Measurements from ENCODE around the gene RELN. TPM values are rescaled to one million over a fixed set of nuclear protein-coding genes. Genes with fewer than 3 reads are reported as not detected.

The RELN gene
- total RNA-seq, 1 donor from 2014 or later: 7.4 TPM

DNA sequence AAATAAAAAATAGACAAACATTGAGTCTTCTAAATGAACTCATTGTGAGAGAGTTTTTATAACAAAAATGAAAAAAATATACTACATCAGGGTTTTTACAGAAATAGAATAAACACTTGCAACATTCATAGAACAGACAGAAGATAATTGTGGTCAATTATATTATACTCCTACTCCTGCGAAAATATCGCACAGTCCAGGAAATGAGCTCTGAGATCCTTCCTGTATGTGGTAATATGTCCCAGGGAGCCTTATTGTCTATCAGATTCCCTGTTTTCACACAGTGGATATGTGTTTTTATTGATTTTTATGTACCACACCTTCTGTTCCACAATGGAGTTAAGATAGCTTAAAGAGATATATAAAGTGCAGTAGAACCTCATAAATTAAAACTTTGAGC lies 27.5 kb upstream of the RELN start:
- no peak overlapping the region for H3K27ac ChIP-seq
- H3K36me3 ChIP-seq: no peaks in the 10 kb centered on the region
- no peak overlapping the region for H3K4me3 ChIP-seq
- H3K4me1 ChIP-seq: no peaks in the 10 kb centered on the region
- intact Hi-C loops (cut with DNase I): no loop called here
- H3K9me3 ChIP-seq: no peaks in the 10 kb centered on the region
- no peak for TF ChIP-seq POLR2AphosphoS5 (IDR thresholded peaks at IDR 0.05; ENCODE audit: insufficient read depth in 1 of 2, low read depth in 1 of 2)
- TF ChIP-seq, protein P1, sequence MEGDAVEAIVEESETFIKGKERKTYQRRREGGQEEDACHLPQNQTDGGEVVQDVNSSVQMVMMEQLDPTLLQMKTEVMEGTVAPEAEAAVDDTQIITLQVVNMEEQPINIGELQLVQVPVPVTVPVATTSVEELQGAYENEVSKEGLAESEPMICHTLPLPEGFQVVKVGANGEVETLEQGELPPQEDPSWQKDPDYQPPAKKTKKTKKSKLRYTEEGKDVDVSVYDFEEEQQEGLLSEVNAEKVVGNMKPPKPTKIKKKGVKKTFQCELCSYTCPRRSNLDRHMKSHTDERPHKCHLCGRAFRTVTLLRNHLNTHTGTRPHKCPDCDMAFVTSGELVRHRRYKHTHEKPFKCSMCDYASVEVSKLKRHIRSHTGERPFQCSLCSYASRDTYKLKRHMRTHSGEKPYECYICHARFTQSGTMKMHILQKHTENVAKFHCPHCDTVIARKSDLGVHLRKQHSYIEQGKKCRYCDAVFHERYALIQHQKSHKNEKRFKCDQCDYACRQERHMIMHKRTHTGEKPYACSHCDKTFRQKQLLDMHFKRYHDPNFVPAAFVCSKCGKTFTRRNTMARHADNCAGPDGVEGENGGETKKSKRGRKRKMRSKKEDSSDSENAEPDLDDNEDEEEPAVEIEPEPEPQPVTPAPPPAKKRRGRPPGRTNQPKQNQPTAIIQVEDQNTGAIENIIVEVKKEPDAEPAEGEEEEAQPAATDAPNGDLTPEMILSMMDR (IDR thresholded peaks at IDR 0.05): no peak
- TF ChIP-seq POLR2A (IDR thresholded peaks at IDR 0.05): no peak
- DNase-seq (ENCODE audit: extremely low spot score in 2 of 2): no peak
- no peaks in the 10 kb centered on the region for H3K27me3 ChIP-seq

DNA sequence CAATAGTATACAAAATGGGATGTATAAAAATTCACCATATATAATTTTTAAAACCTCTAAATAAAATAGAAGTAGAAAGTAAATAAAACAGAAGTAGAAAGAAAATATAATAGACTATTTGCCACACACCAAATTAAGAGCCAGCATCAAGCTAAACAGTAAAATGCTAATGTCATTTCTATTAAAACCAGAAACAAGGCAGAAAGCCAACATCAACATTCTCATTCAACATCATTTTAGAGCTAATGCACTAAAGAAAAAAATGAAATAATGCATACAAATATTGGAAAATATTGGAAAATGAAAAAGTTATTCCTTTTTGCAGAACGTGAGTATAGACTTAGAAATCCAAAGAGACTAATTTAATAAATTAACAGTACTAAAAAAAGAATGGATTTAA lies 23.4 kb upstream of the RELN start:
- Histone ChIP-seq H3K4me3 (no peak overlapping the region), H3K4me1 (no peaks in the 10 kb centered on the region), H3K27me3 (no peaks in the 10 kb centered on the region), H3K9me3 (no peaks in the 10 kb centered on the region), H3K27ac (no peak overlapping the region), H3K36me3 (no peaks in the 10 kb centered on the region)
- DNase-seq (ENCODE audit: extremely low spot score in 2 of 2): no peak
- TF ChIP-seq POLR2AphosphoS5 (IDR thresholded peaks at IDR 0.05; ENCODE audit: insufficient read depth in 1 of 2, low read depth in 1 of 2) (no peak), POLR2A (IDR thresholded peaks at IDR 0.05) (no peak)
- TF ChIP-seq, protein P1 (IDR thresholded peaks at IDR 0.05): no peak
- intact Hi-C loops (cut with DNase I): no loop called here

DNA sequence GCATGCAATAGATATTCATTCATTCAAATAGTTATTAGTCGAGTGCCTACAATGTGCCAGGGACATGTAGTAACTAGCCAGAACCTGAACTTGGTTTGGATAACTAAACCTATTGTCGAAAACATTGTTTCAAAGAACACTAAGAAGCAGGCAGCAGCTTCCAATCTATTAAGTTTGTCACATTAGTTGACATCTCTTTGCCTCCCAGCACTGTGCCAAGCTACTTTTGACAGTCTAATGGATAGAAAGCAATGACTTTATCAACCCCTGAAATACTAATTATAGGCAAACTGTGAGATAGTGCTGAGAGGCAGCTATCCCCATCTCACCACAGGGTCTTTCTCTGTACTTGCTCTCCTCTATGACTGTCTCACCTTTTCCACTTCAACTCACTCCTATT lies 22.4 kb upstream of the RELN start:
- no peaks in the 10 kb centered on the region for H3K27me3 ChIP-seq
- H3K27ac ChIP-seq: no peak overlapping the region
- H3K9me3 ChIP-seq: no peaks in the 10 kb centered on the region
- TF ChIP-seq POLR2A (IDR thresholded peaks at IDR 0.05): no peak
- TF ChIP-seq, protein P1 (IDR thresholded peaks at IDR 0.05): no peak
- TF ChIP-seq POLR2AphosphoS5 (IDR thresholded peaks at IDR 0.05; ENCODE audit: insufficient read depth in 1 of 2, low read depth in 1 of 2): no peak
- no peaks in the 10 kb centered on the region for H3K36me3 ChIP-seq
- intact Hi-C loops (cut with DNase I): no loop called here
- H3K4me1 ChIP-seq: no peaks in the 10 kb centered on the region
- DNase-seq (ENCODE audit: extremely low spot score in 2 of 2): no peak
- no peak overlapping the region for H3K4me3 ChIP-seq

DNA sequence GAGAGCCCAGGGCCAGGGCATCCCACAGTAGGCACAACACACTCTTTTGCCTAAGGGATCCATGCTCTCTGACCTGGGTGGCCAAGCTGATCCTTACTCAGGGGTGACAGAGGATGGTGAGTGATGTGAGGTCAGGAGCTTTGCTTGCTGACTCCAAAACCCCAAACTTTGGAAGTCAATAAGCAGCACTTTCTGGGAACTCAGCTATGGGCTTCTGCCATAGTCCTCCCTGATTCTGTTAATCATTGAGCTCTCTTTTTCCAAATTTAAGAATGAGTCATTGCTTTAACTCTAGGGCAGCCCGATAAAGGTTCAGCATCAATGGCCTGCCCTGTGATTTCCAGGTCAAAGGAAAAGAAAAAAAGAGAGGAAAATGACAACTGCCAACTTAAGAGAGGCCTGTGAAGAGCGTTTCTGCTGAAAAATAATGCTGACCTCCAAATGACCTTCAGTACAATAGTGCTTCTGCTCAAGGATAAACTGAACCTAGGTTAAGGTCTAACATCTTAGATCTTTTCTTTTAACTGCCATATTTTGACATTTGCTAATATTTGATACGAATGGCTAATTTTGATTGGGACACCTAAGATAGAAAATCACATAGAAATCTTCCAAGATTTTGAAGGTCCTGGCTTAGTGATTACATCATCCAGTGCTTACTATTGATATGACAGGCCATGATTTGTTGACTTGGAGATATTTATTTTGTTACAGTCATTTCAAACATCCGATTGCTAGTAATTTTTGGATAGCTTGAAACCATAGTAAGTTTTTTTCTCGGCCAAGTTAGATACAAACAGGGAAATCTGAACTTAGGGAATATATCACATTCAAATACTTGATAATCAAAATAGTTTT lies 20.8 kb upstream of the RELN start:
- TF ChIP-seq, protein P1 (IDR thresholded peaks at IDR 0.05): no peak
- TF ChIP-seq POLR2A (IDR thresholded peaks at IDR 0.05): no peak
- TF ChIP-seq POLR2AphosphoS5 (IDR thresholded peaks at IDR 0.05; ENCODE audit: insufficient read depth in 1 of 2, low read depth in 1 of 2): no peak
- no peak overlapping the region for H3K27ac ChIP-seq
- H3K4me1 ChIP-seq: no peaks in the 10 kb centered on the region
- H3K4me3 ChIP-seq: no peak overlapping the region
- no peak for DNase-seq (ENCODE audit: extremely low spot score in 2 of 2)
- H3K27me3 ChIP-seq: no peaks in the 10 kb centered on the region
- no peaks in the 10 kb centered on the region for H3K9me3 ChIP-seq
- intact Hi-C loops (cut with DNase I): no loop called here
- H3K36me3 ChIP-seq: no peaks in the 10 kb centered on the region

DNA sequence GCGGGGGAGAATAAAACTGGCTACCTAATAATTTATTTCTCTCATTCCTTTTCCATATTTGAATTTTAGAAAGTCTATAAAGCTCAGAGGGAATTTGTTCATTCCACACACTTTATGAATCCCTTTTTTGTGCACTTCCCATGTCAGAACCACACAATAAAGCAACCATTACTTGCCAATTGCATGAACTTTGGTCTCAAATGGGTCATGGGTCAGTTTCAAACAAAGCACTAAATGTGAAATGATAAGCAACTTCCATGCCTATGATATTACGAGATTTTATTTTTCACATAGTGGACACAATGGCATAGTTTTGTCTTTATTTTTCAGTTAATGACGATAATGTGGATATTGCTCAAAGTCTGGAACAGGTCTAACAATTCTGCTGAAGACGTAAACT lies 18.6 kb upstream of the RELN start:
- H3K27me3 ChIP-seq: no peaks in the 10 kb centered on the region
- intact Hi-C loops (cut with DNase I): no loop called here
- no peak for DNase-seq (ENCODE audit: extremely low spot score in 2 of 2)
- no peaks in the 10 kb centered on the region for H3K4me1 ChIP-seq
- H3K36me3 ChIP-seq: no peaks in the 10 kb centered on the region
- no peaks in the 10 kb centered on the region for H3K9me3 ChIP-seq
- no peak overlapping the region for H3K27ac ChIP-seq
- TF ChIP-seq, protein P1 (IDR thresholded peaks at IDR 0.05): no peak
- TF ChIP-seq POLR2A (IDR thresholded peaks at IDR 0.05) (no peak), POLR2AphosphoS5 (IDR thresholded peaks at IDR 0.05; ENCODE audit: insufficient read depth in 1 of 2, low read depth in 1 of 2) (no peak)
- H3K4me3 ChIP-seq: no peak overlapping the region
